GM23248 (cell line): ENCODE measurements around the gene PEAK3. TPM values are rescaled to one million over a fixed set of nuclear protein-coding genes. Genes with fewer than 3 reads are reported as not detected.

ENCODE experiments used
- DNase-seq: peaks from one replicate; pipeline ENCODE4 v3.0.0-alpha.2; 2015
- H2AFZ ChIP-seq: fragments of 200-600 bp; sonication (generic); 2 replicates; pipeline ENCODE4 v1.6.1; 2016; ENCODE audit warnings: antibody characterized with exemption
- H3F3A ChIP-seq: fragments of 200-600 bp; sonication (generic); 2 replicates; pipeline ENCODE4 v1.6.1; 2016; ENCODE audit warnings: mild to moderate bottlenecking, antibody characterized with exemption, mixed run types; ENCODE audit not compliant: insufficient read depth
- H3K27ac ChIP-seq: fragments of 200-600 bp; sonication (generic); 2 replicates; pipeline ENCODE4 v1.5.1; 2016; ENCODE audit warnings: mild to moderate bottlenecking
- H3K27me3 ChIP-seq: fragments of 200-600 bp; sonication (generic); replicated peaks from 2 replicates; pipeline ENCODE4 v1.6.1; 2016; ENCODE audit warnings: mild to moderate bottlenecking; ENCODE audit not compliant: insufficient read depth
- H3K36me3 ChIP-seq: fragments of 200-600 bp; sonication (generic); 2 replicates; pipeline ENCODE4 v1.6.1; 2016; ENCODE audit warnings: low read depth, mild to moderate bottlenecking
- H3K4me1 ChIP-seq: fragments of 200-600 bp; sonication (generic); 2 replicates; pipeline ENCODE4 v1.6.1; 2016; ENCODE audit warnings: mild to moderate bottlenecking; ENCODE audit not compliant: insufficient read depth
- H3K4me2 ChIP-seq: fragments of 200-600 bp; sonication (generic); one replicate; pipeline ENCODE4 v1.6.1; 2016; ENCODE audit warnings: mild to moderate bottlenecking; ENCODE audit not compliant: unreplicated experiment
- H3K4me3 ChIP-seq: fragments of 200-600 bp; sonication (generic); 2 replicates; pipeline ENCODE4 v1.5.1; 2016; ENCODE audit warnings: mild to moderate bottlenecking
- H3K79me2 ChIP-seq: fragments of 200-600 bp; sonication (generic); 2 replicates; pipeline ENCODE4 v1.6.1; 2016; ENCODE audit warnings: mild to moderate bottlenecking; ENCODE audit not compliant: insufficient read depth
- H3K9ac ChIP-seq: fragments of 200-600 bp; sonication (generic); 2 replicates; pipeline ENCODE4 v1.6.1; 2016; ENCODE audit warnings: mild to moderate bottlenecking
- H3K9me2 ChIP-seq: fragments of 200-600 bp; sonication (generic); 2 replicates; pipeline ENCODE4 v1.6.1; 2016; ENCODE audit warnings: mixed run types, mild to moderate bottlenecking, moderate library complexity; ENCODE audit not compliant: insufficient read depth
- H3K9me3 ChIP-seq: fragments of 200-600 bp; sonication (generic); one replicate; pipeline ENCODE4 v1.6.1; 2017; ENCODE audit warnings: low read depth
- H4K20me1 ChIP-seq: fragments of 200-600 bp; sonication (generic); 2 replicates; pipeline ENCODE4 v1.6.0; 2016; ENCODE audit not compliant: insufficient read depth
- EZH2 ChIP-seq: fragments of 200-600 bp; sonication (generic); IDR thresholded peaks from 2 replicates; pipeline ENCODE4 v1.6.1; 2018; ENCODE audit warnings: antibody characterized with exemption, mild to moderate bottlenecking; ENCODE audit not compliant: insufficient read depth, poor library complexity, severe bottlenecking
- EZH2phosphoT487 ChIP-seq: fragments of 200-600 bp; sonication (generic); IDR thresholded peaks from 2 replicates; pipeline ENCODE4 v1.6.1; 2018; ENCODE audit warnings: antibody characterized with exemption, moderate library complexity, mild to moderate bottlenecking, low read depth; ENCODE audit not compliant: insufficient read depth
- WGBS, 2 experiments: methylation state at CpG; one replicate each; pipeline ENCODE4 v1.1.6; 2015 to 2017; ENCODE audit warnings: low lambda C conversion rate in 2 of 2, low coverage in 1 of 2; ENCODE audit errors: missing lambda C conversion rate in 2 of 2; 5-methylcytosine and 5-hydroxymethylcytosine counted together
- in situ Hi-C: fragments of 300-500 bp; cut with MboI; formaldehyde crosslinking; loops from 2 replicates; pipeline ENCODE4 v1.15.0; 2020
- polyA plus RNA-seq: library from polyadenylated mRNA; unstranded; fragments of >200 nt; fragmentation: Nextera tagmentation; extraction: Ambion mirVana; gene quantifications from 2 replicates; pipeline ENCODE4 v1.2.1, GENCODE V29; 2016
- total RNA-seq: library from RNA; depleted of rRNA; stranded (reverse); fragments of >200 nt; shearing (Covaris generic); gene quantifications from 2 replicates; pipeline ENCODE4 v1.2.3, GENCODE V29; 2014

PEAK3 gene
- total and polyA plus RNA-seq, 2 experiments from 2014 or later = not detected

DNA sequence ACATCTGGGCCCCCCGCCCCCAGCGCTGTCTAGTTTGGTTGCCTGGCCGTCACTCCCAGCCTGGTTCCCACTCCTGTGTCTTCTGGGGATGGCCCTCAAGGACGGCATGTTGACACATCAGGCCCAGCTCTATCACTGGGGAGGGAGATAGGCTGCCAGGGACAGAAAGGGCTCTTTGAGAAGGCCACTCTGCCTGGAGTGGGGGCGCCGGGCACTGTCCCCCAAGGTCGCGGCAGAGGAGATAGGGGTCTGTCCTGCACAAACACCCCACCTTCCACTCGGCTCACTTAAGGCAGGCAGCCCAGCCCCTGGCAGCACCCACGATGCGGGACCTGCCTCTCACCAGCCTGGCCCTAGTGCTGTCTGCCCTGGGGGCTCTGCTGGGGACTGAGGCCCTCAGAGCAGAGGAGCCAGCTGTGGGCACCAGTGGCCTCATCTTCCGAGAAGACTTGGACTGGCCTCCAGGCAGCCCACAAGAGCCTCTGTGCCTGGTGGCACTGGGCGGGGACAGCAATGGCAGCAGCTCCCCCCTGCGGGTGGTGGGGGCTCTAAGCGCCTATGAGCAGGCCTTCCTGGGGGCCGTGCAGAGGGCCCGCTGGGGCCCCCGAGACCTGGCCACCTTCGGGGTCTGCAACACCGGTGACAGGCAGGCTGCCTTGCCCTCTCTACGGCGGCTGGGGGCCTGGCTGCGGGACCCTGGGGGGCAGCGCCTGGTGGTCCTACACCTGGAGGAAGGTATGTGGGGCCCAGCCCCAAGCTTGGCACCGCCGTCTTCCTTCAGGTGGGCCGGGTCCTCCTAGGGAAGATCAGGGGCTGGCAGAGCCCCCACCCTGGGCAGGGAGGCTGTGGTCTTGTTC is 32.7 kb downstream of the PEAK3 start, which contains the start of gene AMH:
Gene AMH, plus strand, starts transcription at position 314 of the 857 bp plus-strand sequence. Its CDS starts 10 bp downstream, at position 324.
- Histone ChIP-seq H3K9me3 (no peaks in the 10 kb centered on the region), H3K36me3 (peaks cover 20% of the 10 kb centered on the region; the same call in 1 of the 2 replicates), H3K79me2 (peaks cover 22% of the 10 kb centered on the region), H4K20me1 (no peaks in the 10 kb centered on the region), H3K4me2 (no peak within 1 kb of the TSS), H3K27ac (no peak within 1 kb of the TSS), H3K4me1 (no peaks in the 10 kb centered on the region), H3F3A (no peaks in the 10 kb centered on the region), H3K9me2 (no peaks in the 10 kb centered on the region), H2AFZ (no peak within 1 kb of the TSS), H3K4me3 (no peak within 1 kb of the TSS), H3K27me3 (peaks cover 26% of the 10 kb centered on the region), H3K9ac (no peak within 1 kb of the TSS)
- WGBS, 2 experiments = 67 to 75% methylated on average over 20 to 26 of the region's 27 CpGs
- TF ChIP-seq EZH2phosphoT487 (no peak), EZH2 (no peak)
- in situ Hi-C loops = no loop called here
- no peak for DNase-seq

DNA sequence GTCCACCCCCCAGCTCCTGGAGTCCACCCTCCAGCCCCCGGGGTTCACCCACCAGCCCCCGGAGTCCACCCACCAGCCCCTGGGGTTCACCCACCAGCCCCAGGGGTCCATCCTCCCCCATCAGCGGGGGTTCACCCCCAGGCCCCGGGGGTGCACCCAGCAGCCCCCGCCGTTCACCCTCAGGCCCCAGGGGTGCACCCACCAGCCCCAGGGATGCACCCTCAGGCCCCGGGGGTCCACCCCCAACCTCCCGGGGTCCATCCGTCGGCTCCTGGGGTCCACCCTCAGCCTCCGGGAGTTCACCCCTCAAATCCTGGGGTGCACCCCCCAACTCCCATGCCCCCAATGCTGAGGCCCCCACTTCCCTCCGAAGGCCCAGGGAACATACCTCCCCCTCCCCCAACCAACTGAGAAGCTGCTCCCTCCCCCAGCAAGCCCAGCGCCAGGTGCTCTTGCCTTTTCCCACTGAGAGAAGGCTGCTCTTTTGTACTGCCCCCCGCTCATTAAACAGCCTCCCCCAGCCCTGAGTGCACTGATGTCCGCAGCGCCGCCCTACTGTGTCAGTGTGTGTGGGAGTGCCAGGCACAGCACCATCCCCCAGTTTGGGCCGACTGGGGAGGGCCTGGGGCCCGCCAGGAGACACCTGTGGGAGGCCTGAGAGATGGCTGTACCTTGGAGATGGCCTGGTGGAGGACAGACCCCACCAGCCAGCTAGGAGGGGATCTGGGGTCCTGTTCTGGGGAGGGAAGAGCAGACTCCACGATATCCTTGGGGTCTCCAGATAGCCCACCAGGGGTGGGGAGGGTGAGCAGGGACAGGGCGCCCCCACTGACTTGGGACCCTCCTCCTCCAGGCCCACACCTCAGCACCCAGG is 33.6 kb downstream of the PEAK3 start:
- Histone ChIP-seq H2AFZ (no peak overlapping the region), H3K9me2 (no peaks in the 10 kb centered on the region), H3K4me3 (no peak overlapping the region), H3K27me3 (peaks cover 26% of the 10 kb centered on the region), H3K4me2 (no peak overlapping the region), H3K27ac (no peak overlapping the region), H3K79me2 (peaks cover 30% of the 10 kb centered on the region), H3K9ac (no peak overlapping the region), H3K36me3 (peaks cover 20% of the 10 kb centered on the region; the same call in 1 of the 2 replicates), H4K20me1 (no peaks in the 10 kb centered on the region), H3F3A (no peaks in the 10 kb centered on the region), H3K9me3 (no peaks in the 10 kb centered on the region), H3K4me1 (no peaks in the 10 kb centered on the region)
- no peak for TF ChIP-seq EZH2phosphoT487
- no peak for TF ChIP-seq EZH2
- WGBS, 2 experiments = 84 to 91% methylated on average over 7 to 21 of the region's 21 CpGs
- in situ Hi-C loops = no loop called here
- DNase-seq = no peak

DNA sequence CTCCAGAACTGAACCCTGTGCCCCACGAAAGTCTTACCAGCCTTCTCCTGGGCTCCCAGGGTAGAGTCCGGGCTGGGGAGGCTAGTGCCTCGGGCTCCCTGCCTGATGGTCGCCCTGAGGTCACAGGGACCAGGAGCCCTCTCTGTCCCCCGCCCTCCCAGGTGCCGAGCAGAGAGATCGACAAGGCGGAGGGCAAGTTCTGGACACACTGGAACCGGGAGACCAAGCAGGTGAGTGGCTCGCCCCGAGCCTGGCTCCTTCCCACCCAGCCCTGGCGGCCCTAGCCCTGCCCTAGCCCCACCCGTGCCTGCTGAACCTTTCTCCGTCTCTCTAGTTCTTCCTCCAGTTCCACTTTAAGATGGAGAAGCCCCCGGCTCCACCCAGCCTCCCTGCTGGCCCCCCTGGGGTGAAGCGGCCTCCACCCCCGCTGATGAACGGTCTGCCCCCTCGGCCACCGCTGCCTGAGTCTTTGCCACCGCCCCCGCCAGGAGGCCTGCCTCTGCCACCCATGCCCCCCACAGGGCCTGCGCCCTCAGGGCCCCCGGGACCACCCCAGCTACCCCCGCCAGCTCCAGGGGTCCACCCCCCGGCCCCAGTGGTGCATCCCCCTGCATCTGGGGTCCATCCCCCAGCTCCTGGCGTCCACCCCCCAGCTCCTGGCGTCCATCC is 34.4 kb downstream of the PEAK3 start:
- Histone ChIP-seq H3K9ac (no peak overlapping the region), H3K4me1 (no peaks in the 10 kb centered on the region), H3K36me3 (peaks cover 20% of the 10 kb centered on the region; the same call in 1 of the 2 replicates), H3K9me2 (no peaks in the 10 kb centered on the region), H2AFZ (no peak overlapping the region), H3F3A (no peaks in the 10 kb centered on the region), H3K4me2 (no peak overlapping the region), H3K79me2 (peaks cover 38% of the 10 kb centered on the region), H4K20me1 (no peaks in the 10 kb centered on the region), H3K9me3 (no peaks in the 10 kb centered on the region), H3K4me3 (no peak overlapping the region), H3K27me3 (peaks cover 20% of the 10 kb centered on the region), H3K27ac (no peak overlapping the region)
- TF ChIP-seq EZH2phosphoT487 (no peak), EZH2 (no peak)
- DNase-seq = no peak
- in situ Hi-C loops = no loop called here
- 93 to 97% methylated on average over 9 to 28 of the region's 28 CpGs for WGBS, 2 experiments

DNA sequence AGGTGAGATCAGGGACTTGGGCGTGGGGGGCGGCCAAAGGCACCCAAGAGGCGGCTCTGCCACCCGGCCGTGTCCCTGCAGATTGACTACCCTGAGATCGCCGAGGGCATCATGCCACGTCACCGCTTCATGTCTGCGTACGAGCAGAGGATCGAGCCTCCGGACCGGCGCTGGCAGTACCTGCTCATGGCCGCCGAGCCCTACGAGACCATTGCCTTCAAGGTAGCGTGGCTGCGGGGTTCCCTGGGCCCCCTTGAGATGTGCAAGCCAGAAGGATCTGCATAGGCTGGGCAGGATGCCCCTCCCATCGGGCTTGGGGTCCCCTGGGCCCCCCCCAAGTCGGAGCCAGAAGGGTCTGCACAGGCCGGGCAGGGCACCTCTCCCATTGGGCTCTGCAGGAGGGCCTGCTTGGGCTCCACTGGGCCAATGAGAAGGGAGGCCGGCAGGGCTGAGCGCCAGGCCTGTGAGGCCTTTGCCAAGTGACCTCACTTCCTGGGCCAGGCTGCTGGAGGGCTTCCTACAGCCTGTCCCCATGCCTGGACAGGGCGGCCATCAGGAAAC is 35.1 kb downstream of the PEAK3 start:
- DNase-seq = peak; percentile 53
- Histone ChIP-seq H3K4me3 (no peak overlapping the region), H3K9ac (no peak overlapping the region), H3K36me3 (peaks cover 20% of the 10 kb centered on the region; the same call in 1 of the 2 replicates), H4K20me1 (0 out of 2 replicates have a peak, but pooled peaks cover 2% of the 10 kb centered on the region), H3F3A (no peaks in the 10 kb centered on the region; the same call in 1 of the 2 replicates), H3K4me1 (no peaks in the 10 kb centered on the region), H3K79me2 (peaks cover 45% of the 10 kb centered on the region), H3K4me2 (no peak overlapping the region), H3K9me2 (no peaks in the 10 kb centered on the region), H3K27me3 (peaks cover 13% of the 10 kb centered on the region), H2AFZ (no peak overlapping the region), H3K9me3 (no peaks in the 10 kb centered on the region), H3K27ac (no peak overlapping the region)
- in situ Hi-C loops = no loop called here
- 83 to 85% methylated on average over 24 to 26 of the region's 26 CpGs for WGBS, 2 experiments
- TF ChIP-seq EZH2phosphoT487 = no peak
- no peak for TF ChIP-seq EZH2
